OCI-LY3 (cell line): ENCODE results near the gene OVAAL.
"Not testable (repeated sequence)": the region's sequence is repeated elsewhere in the genome, so short reads cannot be mapped to it uniquely, and the experiment has no call there.

Experiments
- CTCF ChIP-seq: fragments of 200-600, 300-600 bp; sonication (generic); IDR thresholded peaks from 2 replicates; pipeline ENCODE4 v1.5.1; 2014; ENCODE audit warnings: antibody characterized with exemption, low read length, low read depth
- EZH2phosphoT487 ChIP-seq: fragments of 200-600 bp; shearing (Covaris generic); IDR thresholded peaks from 2 replicates; pipeline ENCODE4 v1.6.1; 2018; ENCODE audit warnings: antibody characterized with exemption, mixed run types, low read depth

- not testable (repeated sequence) for TF ChIP-seq CTCF, EZH2phosphoT487
Measured at GRCh38 chr1:180553046-180553445, 5.7 kb upstream of the OVAAL start.
